Testis (tissue), 2 donors: Measurements from ENCODE around the gene NOL4L.

Source experiments
- CTCF ChIP-seq, 3 experiments: fragments of 450-650 bp in 2 of 3; fragments of 200-600 bp in 1 of 3; sonication (generic) in 1 of 3; IDR thresholded peaks; one replicate each; pipeline ENCODE4 v1.5.1; 2016 to 2019; ENCODE audit warnings: antibody characterized with exemption in 3 of 3, mild to moderate bottlenecking in 2 of 3, moderate library complexity in 1 of 3
- POLR2A ChIP-seq: fragments of 450-650 bp; IDR thresholded peaks from one replicate; pipeline ENCODE4 v1.6.1; 2017; ENCODE audit warnings: antibody characterized with exemption, mild to moderate bottlenecking, moderate library complexity

- TF ChIP-seq POLR2A (no peak), CTCF (IDR thresholded peaks at IDR 0.05) (no peak)
Observed at GRCh38 chr20:32501709-32502108, 83.4 kb downstream of the NOL4L start.
